HG03558 (cell line): ENCODE measurements around the gene MUC13.

Experiments
- ATAC-seq: cut with Tn5 transposase; IDR thresholded peaks from one replicate; pipeline ENCODE4 v1.9.1; 2021; ENCODE audit warnings: moderate number of reproducible peaks; ENCODE audit not compliant: unreplicated experiment; ENCODE audit errors: extremely low read depth

Gene MUC13

DNA sequence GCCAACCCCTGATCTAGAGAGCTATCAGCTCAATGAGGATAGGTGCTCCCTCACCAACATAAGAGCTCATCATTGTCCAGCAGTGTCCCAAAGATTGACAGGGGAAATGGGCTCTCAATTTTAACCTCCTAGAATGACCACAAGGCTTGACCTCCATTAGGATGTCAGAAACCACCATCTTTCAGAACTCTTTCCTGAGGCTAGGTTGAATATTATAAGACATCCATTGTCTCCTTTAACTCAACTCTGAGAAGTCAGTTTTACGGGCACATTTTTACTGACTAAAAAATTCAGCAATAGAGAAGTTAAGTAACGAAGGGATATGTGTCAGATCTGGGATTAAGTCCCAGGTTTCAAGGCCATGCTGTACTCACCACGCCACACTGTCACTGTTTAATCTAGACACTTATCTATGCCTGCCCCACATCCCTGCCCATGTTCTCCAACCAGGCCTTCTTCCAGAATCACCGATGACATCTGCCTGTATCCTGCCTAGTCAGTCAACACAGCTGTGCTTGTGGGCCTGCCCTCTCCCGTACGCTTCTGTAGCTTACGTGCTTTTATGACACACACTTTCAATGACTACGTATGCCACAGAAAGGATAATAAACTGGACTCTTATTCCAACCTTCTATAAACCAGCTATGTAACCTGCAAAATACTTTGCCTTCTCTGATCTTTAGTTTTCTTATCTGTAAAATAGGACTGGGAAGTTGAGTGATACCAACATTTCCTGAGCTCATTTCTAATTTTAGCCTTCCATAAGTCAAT lies 17.1 kb upstream of the MUC13 start:
- no peak for ATAC-seq

DNA sequence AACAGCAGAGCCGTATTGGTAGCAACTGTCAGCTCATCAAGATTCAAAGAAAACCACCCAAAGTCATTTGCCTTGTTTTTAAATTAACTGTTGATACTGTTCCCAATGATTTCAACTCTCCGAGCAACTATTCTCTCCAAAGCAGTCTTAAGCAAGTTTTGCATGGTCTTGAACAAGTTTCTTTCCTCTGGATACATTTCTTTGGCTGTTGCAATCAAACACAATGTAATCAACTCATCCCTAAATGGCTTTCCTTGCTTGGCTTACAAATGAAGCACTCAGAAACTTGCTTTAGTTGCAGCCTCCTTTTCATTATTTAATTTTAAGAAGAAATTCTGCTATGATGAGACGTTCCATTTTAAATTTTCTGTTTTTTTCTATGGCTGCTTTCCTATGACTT lies 15.5 kb upstream of the MUC13 start:
- ATAC-seq, result no peak

DNA sequence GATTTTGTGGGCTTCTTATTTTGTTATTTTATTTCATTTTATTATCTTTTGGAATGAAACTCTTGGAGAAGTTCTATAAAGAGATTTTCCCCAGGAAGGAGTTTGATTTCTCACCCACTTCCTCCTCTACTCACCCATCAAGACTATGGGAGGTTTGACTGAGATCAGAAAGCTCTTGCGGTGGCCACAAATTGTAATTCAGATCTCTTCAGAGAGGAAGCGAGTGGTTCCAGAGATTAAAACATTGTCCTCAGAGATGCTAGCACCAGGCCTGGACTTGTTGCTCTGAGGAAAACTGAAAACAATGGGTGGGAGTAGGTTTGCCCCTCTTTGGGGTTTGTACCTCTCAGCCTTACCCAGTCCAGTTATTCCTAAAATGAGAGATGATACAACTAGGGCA lies 8.1 kb upstream of the MUC13 start:
- ATAC-seq, result no peak

DNA sequence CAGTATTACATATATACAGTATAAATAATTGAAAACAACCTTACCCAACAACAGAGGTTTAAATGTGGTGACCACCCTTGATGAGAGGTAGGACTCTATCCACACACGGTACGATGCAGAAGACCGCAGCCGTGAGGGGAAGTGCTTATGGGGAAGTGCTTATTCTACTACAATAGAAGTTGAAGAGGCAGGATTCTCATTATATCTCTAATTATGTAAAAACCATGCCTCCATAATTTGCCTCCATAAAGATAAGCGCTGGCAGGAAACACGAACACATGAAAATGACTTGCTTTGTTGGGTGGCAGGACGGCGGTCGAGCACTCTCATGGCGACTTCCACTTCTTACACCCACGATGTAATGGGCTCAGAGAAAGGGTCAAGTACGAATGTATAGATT lies 7.2 kb upstream of the MUC13 start:
- no peak for ATAC-seq

DNA sequence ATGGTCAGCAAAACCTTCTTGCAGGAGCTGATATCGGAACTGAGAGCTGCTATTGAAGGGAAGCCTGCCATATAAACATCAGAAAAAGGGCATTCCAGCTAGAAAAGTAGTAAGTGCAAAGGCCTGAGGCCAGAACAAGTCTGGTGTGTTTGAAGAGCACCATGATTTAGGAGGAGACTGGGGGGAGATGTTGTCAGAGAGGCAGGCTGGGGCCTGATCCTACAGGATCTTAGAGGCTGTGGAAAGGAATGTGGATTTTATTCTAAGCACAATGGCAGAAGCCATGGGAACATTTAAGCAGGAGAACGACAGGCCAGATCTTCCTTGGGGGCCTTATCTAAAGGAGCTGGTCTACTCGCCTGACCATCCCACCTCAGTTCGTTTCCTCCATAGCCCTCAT lies 5.1 kb upstream of the MUC13 start:
- no peak for ATAC-seq

DNA sequence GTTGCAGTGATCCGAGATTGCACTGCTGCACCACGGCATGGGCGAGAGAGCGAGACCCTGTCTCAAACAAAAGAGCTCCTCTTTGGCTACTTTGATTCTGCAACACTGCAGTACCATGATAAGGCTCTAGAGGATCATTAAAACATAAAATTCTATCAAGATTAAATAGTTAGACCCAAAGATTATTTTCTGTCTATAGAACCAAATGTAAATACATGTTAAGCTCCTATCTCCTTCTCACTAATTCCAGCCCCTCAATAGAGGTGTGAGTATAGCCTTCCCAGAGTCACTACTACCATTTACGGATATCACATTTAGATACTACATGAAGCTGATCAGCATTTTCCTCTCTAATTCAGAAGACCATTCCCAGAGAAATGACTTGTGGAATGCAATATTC lies 4.3 kb upstream of the MUC13 start:
- no peak for ATAC-seq

DNA sequence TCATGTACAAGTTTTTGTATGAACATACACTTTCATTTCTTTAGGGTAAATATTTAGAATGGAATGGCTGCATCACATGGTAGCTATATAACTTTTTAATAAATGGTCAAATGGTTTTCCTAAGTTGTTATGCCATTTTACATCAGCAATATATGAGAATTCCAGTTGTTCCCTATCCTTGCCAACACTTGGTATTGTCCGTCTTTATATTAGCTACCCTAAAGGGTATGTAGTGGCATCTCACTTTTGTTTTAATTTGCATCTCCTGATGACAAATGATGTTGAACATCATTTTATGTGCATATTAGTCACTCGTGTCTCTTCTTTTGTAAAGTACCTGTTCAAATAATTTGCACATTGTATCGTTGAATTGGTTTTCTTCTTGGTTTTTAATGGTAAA lies 2.5 kb upstream of the MUC13 start:
- ATAC-seq, result no peak

DNA sequence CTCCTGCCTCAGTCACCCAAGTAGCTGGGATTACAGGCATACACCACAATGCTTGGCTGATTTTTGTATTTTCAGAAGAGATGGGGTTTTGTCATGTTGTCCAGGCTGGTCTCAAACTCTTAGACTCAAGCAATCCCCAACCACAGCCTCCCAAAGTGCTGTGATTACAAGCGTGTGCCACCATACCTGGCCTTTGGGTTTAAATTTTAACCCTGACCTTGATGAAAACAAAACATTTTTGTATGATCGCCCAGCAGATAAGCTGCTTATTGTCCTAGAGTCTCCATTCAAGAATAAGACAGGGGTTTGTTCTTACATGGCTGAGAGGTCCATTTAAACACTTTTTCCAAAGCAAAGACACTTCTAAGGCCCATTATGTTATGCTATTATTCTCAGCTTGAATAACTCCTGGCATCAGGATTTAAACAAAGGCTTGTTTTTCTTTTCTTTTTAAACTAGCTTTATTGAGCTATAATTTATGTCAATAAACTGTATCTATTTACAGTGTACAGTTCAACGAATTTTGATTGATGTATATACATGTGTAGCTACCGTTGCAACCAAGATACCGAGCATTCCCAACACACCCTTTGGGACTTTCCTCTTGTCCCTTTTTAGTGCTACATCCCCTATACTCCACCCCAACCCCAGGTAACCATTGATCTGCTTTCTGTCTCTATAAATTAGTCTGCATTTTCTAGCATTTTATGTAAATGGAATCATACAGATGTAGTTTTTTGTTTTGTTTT lies 1.4 kb upstream of the MUC13 start:
- ATAC-seq, result no peak

DNA sequence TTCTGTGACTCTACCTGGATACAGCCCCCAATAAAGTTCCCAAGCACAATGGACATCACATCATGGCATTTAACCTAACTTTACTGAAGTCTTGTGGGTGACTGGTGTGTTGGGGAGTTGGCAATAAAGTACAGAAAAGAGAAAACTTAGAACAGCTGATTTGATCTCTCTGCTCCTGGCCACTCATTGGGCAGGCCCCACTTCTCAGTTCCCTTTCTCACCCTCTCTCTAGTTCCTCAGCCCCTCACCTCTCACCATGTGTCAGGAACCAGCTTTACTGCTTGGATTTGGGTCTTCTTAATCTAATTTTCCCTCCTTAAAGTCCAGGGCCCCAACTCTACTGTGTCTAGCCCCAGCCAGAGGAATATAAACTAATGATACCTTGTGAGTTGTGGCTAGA lies 713 bp upstream of the MUC13 start:
- ATAC-seq, result no peak

DNA sequence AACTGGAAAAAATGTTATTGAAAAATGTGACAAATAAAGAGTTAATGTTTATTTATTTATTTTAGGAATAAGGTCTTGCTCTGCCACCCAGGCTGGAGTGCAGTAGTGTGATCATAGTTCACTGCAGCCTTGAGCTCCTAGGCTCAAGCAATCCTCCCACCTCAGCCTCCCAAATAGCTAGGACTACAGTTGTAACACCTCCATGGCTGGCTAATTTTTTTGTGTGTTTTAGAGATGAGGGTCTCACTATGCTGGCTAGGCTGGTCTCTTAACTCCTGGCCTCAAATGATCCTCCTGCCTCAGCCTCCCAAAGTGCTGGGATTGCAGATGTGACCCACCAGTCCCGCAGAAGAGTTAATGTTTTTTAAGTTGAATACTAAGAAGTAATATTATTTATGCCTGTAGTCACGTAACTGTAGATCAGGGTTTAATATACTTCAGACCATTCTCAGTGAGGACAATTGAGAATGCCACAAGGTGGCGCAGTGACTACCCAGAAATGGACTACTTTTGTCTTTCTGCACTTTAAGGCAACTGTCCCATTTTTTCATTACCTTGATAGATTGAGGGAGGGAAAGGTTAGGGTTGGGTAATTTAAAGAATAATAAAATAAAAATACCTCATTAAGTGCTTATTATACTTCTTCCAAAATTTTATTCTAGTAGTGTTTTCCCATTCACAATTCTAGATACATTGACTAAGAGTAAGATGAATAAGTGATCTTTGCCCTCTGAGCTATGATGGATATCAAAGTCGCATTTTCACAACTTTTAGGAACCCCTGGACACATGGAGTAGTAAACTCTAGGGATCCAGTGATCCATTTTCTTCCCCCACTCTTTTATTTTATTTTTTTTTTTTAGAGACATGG lies 6.0 kb downstream of the MUC13 start:
- ATAC-seq, result no peak

DNA sequence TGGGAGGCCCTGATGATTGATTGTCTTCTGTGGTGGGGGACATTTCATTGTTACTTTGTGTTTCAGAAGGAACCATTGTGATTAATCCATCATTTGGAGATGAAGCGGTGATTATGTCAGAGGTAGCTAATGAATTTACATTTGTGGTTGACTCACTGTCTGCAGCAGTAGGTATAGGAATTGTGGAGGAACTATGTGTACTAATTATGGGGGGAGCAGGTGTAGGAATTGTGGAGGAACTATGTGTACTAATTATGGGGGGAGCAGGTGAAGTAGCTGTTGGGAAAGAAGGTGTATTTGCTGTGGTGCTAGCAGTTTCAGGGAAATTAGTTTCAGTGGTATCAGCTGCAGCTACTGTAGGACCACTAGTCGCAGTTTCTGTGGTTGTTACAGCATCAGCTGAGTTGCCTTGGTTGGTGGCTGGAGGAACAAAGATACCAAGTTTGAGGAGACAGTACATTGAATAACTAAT lies 6.9 kb downstream of the MUC13 start:
- ATAC-seq, result no peak

DNA sequence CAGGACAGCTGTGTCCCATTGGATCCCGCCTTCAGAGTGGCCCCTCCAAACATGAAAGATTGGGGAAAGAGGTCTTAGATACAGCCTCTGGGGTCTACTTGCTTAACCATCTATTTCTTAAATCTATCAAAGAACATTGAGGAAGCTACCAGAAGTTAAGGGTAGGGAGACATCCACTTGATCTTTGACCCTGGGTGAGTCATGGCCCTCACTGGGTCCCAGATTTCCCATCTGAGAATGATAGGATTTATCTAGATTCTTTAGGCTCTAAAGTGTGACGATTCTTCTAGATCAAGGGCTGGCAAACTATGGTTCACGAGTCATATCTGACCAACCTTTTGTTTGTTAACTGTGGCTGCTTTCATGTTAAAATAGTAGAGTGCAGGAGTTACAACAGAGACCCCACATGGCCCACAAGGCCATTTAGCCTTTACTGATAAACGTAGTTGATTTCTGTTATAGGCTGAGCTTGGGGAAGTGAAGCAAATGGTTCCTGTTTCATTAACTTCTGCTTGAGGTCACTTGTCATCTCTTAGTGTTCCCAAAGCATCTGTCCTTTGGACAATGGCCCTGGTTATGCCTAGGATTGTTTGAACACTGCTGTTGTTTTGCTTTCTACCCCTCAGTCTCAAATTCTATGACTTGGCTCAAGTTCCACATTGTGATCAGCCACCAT lies 8.0 kb downstream of the MUC13 start:
- no peak for ATAC-seq

DNA sequence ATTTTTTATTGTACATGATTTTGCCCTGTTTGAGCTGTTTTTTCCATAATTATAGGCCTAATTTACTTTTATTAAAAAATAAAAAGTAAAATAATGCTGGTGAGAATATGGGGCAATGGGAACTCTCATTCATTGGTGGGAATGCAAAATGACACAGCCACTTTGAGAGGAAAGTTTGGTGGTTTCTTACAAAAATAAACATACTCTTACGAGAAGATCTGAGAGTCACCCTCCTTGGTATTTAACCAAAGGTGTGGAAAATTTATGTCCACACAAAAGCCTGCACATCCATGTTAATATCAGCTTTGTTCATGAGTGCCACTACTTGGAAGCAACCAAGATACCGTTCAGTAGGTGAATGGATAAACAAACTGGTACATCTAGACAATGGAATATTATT lies 9.8 kb downstream of the MUC13 start:
- ATAC-seq, result no peak

DNA sequence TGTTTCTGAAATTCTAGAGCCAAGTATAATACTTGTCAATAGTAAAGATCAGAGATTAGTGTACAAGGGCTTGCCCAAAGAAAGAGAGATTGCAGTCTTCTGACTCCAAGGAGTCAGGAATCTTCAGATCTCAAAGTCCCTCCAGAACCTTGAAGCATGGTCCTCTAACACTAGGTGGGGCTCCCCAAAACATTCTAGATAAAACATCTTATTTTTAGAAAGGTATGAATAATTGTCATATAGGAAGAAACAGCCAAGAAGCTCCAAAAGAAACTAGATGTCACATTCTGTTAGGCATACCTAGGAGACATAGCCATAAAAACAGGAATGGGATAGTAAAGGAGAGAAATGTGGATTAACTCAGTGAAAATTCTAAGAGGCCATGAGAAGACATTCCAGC lies 10.7 kb downstream of the MUC13 start:
- no peak for ATAC-seq

DNA sequence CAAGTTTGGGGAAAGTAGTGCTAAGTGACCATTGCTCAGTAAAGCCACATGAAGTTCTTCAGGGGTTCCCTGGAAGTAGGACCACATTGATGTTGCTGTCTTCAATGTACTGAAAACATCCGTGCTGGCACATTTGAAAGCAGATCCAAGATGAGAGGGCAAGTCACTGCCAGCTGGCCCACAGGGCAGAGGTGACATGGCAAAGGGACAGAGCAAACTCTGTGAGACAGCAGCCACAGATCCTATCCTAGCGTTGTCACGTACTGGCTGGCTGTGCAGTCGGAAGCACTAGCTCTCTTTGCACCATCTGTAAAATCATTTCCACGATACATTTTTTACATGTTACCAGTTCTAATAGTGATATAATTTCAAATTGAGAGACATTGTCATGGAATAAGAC lies 13.8 kb downstream of the MUC13 start:
- ATAC-seq, result no peak

DNA sequence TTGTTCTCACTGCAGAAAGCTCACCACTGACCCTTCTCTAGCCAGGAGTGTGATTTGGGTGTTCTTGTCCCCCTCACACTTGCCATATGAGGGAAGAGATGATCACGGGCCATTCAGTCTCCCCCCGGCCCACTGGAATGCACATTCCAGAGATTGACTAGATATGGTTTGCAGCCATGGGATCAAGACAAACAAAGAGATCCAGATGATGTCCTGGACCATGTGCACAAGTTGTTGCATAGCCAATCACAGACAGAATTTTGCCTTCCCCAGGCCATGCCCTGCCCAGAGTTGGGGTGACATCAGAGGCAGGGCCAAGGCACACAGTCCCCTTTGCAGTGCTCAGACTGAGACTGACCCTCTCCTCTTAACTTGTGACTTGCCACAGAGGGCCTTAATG lies 14.8 kb downstream of the MUC13 start:
- ATAC-seq, result no peak

DNA sequence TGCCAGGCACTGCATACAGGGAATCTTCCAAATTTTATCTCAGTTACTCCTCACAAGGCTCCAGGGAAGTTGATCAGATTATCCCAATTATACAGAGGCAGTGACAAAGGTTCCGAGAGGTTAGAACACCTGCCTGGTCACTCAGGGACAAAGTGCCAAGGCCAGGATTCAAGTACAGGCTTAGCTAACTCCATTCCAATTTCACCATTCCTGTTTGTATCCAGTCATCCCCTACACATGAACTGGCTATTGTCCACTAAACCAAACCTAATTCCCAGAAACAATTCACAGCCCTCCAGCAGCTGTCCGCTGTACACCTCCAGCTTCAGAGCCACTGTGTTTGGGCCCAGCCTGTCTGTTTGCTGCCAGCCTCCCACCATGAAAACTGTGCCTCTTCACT lies 16.0 kb downstream of the MUC13 start:
- ATAC-seq, result no peak

DNA sequence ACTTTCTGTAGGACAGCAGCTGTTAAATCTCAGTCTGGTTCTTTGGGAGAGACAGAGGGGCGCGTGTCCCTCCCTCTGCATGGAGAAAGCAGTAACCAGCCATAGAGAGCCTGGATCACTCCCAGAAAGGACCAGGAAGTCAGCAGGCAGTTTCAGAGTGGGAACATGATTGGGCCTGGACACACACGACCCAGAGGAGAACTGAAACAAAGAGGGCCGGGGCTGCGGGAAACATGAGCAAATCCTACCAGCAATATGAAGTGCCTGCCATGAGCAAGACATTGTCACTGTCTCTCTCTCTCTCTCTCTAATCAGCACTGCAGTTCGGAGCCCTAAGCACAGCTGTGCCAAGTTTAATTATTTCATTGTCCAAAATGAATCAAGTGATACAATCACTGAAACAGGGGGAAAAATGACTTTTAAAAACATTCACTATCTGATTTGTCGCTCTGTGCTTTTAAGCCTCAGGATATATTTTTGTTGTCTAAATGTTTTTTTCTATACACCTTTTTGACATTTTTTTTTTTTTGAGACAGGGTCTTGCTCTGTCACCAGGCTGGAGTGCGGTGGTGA lies 17.6 kb downstream of the MUC13 start:
- ATAC-seq, result no peak

DNA sequence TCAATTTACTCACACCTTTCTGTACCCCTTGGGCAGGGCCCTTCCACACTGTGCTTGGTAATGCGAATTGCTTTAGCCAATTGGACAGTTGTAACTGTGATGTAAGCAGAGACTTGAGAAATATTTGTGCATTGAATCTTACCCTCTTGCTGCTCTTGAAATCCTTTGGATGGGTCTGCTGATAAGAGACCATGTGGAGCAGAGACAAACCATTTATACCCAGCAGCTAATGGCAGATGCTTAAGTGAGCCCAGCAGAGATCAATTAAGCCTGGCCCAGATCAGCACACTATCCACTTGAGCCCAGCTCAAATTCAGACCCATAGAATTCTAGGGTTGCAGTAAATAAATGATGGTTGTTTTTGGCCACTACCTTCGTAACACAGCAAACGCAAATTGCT lies 19.3 kb downstream of the MUC13 start:
- ATAC-seq, result no peak

DNA sequence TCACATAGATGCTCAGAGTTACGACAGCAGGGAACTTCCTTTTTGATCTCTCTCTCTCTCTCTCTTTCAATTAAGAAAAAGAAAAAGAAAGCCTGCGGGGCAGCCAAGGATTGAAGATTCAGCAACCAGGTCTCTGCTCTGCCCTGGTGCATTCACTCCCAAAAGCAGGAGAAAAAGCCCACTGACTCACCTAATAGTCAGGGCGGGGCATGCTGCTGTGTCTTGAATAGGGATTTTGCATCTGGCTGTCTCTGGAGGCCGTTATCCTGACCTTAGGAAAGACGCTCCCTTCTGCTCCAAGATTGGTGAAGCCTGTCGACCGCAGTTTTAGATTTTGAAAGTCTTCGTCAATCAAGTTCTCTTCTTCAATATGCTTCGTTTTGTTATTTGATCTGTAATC lies 26.6 kb downstream of the MUC13 start:
- no peak for ATAC-seq
